ENCODE data around the gene PNMA6F.

- TF ChIP-seq POLR2AphosphoS5 (IDR thresholded peaks at IDR 0.05) = no peak
- no peak for TF ChIP-seq CTCF (IDR thresholded peaks at IDR 0.05)
- no peak for TF ChIP-seq EP300 (IDR thresholded peaks at IDR 0.05)
These were observed 44.1 kb upstream of the PNMA6F start for GRCh38 chrX:153365670-153366069.

Data from upper lobe of left lung (tissue), 4 donors.